ENCODE results near the gene MICAL2.

MICAL2 gene

DNA sequence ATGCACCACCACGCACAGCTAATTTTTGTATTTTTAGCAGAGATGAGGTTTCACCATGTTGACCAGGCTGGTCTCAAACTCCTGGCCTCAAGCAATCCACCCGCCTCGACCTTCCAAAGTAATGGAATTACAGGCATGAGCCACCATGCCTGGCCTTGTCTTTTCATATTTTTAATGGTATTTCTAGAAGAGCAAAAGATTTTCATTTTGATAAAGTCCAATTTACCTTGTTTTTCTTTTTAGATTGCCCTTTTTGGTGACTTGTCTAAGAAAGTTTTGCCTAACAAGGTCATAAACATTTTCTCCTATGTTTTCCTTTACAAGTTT is 45.5 kb upstream of the MICAL2 start:
- TF ChIP-seq, protein P1, sequence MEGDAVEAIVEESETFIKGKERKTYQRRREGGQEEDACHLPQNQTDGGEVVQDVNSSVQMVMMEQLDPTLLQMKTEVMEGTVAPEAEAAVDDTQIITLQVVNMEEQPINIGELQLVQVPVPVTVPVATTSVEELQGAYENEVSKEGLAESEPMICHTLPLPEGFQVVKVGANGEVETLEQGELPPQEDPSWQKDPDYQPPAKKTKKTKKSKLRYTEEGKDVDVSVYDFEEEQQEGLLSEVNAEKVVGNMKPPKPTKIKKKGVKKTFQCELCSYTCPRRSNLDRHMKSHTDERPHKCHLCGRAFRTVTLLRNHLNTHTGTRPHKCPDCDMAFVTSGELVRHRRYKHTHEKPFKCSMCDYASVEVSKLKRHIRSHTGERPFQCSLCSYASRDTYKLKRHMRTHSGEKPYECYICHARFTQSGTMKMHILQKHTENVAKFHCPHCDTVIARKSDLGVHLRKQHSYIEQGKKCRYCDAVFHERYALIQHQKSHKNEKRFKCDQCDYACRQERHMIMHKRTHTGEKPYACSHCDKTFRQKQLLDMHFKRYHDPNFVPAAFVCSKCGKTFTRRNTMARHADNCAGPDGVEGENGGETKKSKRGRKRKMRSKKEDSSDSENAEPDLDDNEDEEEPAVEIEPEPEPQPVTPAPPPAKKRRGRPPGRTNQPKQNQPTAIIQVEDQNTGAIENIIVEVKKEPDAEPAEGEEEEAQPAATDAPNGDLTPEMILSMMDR (IDR thresholded peaks at IDR 0.05), result no peak
- Histone ChIP-seq H3K4me1 (ENCODE audit: control insufficient read depth in 1 of 2, insufficient read depth in 1 of 2, low read depth in 1 of 2, low read length in 1 of 2) (peaks cover 40% of the 10 kb centered on the region in 2 experiments), H3K4me3 (ENCODE audit: low read depth in 1 of 2, low read length in 1 of 2) (no peak overlapping the region), H3K27ac (peak overlapping the region; percentile 24), H3K27me3 (no peaks in the 10 kb centered on the region), H3K36me3 (no peaks in the 10 kb centered on the region), H3K9me3 (no peaks in the 10 kb centered on the region)

DNA sequence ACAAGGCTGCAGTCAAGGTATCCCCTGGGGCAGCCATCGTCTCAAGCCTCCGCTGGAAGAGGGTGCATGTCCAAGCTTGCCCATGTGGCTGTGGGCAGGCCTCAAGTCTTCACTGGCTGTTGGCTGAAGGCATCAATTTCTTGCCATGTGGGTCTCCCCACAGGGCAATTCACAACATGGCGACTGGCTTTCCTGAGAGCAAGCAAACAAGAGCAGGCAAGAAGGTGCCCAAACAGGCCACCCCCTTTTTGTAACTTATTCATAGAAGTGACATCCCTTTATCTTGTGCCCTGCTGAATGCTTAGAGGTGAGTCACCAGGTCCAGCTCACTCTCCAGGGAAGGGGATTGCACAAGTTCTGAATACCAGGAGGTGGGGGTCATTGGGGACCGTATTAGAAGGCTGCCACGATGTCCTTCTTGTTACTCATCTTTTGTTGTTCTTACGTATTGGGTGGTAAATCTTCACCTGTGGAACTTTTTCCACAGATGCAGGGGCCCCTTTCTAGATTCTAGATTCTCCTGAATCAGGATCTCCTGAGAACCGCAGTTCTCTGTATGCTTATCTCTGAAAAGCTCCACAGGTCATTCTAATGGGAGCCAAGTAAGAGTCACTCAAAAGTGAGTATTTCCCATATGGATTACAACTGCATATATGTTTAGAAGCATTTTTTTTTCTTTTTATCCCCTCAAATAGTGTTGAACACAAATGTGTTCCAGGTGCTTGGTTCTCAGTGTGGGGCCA is 44.2 kb upstream of the MICAL2 start:
- no peak overlapping the region for H3K27ac ChIP-seq
- H3K9me3 ChIP-seq, result no peaks in the 10 kb centered on the region
- no peak overlapping the region for H3K4me3 ChIP-seq (ENCODE audit: low read depth in 1 of 2, low read length in 1 of 2)
- peaks cover 40% of the 10 kb centered on the region in 2 experiments for H3K4me1 ChIP-seq (ENCODE audit: control insufficient read depth in 1 of 2, insufficient read depth in 1 of 2, low read depth in 1 of 2, low read length in 1 of 2)
- no peaks in the 10 kb centered on the region for H3K36me3 ChIP-seq
- TF ChIP-seq, protein P1 (IDR thresholded peaks at IDR 0.05), result no peak
- H3K27me3 ChIP-seq, result no peaks in the 10 kb centered on the region

DNA sequence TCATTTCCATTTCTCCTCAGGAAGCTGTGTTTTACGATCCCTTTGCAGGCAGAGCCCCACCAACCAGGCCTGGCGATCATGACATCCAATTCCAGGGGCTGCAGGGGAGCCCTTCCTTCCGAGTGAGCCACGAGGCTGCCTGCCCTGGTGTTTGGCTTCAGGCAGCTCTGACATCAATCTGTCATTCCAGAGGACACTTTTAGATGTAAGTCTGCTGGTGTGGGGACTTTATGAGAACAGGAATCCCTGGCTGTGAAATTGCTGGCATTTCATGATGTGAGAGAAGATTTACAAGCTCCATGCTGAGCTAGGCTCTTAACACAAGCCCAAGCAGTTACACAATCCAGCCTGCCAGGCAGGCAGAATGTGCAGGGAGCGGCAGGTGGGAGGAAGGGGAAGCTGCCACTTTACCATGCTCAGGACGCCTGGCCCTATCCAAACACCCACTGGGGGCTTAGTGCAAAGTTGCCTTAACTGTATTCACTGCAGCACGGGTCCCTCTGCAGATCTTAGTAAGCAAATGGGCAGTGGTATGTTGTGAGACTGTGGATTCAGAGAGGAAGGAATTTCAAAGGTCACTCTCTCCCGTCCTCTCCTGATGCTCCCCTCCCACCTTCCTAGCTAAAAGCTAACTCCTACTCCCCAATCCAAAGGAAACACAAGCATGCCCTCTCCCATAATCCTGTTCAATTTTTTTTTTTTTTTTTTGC is 43.4 kb upstream of the MICAL2 start:
- H3K36me3 ChIP-seq, result no peaks in the 10 kb centered on the region
- TF ChIP-seq, protein P1 (IDR thresholded peaks at IDR 0.05), result no peak
- peak overlapping the region; percentile 9 for H3K27ac ChIP-seq
- peaks cover 38 to 40% of the 10 kb centered on the region in 2 experiments for H3K4me1 ChIP-seq (ENCODE audit: control insufficient read depth in 1 of 2, insufficient read depth in 1 of 2, low read depth in 1 of 2, low read length in 1 of 2)
- no peaks in the 10 kb centered on the region for H3K9me3 ChIP-seq
- H3K4me3 ChIP-seq (ENCODE audit: low read depth in 1 of 2, low read length in 1 of 2), result no peak overlapping the region
- H3K27me3 ChIP-seq, result no peaks in the 10 kb centered on the region

DNA sequence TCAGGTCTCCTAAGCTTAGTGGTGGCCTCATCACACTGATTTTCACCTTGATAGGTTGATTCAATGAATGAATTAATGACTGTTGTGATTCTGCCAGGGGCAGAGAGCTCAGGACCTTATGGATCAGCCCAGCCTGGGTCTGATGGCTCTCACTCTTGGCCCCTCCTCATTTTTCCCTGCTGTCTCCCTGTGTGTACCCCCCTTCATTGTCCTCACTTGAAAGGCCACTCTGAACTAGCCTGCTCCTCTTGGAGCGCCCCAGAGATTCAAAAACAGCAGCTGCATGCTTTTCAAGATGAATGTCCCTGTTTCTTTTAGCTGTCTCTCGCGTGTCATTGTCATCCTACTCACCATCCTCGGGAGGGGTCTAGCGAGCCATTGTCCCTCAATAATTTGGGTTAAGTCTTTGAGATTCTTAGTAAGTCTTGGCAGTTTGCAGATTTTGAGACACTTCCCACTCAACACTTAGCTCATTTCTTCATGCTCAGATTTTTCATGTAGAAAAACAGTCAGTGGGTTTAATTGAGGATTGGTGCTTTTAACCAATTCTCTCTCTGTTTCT is 42.5 kb upstream of the MICAL2 start:
- H3K27ac ChIP-seq, result no peak overlapping the region
- no peak overlapping the region for H3K4me3 ChIP-seq (ENCODE audit: low read depth in 1 of 2, low read length in 1 of 2)
- H3K36me3 ChIP-seq, result no peaks in the 10 kb centered on the region
- H3K4me1 ChIP-seq (ENCODE audit: control insufficient read depth in 1 of 2, insufficient read depth in 1 of 2, low read depth in 1 of 2, low read length in 1 of 2), result peaks cover 34 to 36% of the 10 kb centered on the region in 2 experiments
- H3K27me3 ChIP-seq, result no peaks in the 10 kb centered on the region
- no peaks in the 10 kb centered on the region for H3K9me3 ChIP-seq
- TF ChIP-seq, protein P1 (IDR thresholded peaks at IDR 0.05), result no peak

DNA sequence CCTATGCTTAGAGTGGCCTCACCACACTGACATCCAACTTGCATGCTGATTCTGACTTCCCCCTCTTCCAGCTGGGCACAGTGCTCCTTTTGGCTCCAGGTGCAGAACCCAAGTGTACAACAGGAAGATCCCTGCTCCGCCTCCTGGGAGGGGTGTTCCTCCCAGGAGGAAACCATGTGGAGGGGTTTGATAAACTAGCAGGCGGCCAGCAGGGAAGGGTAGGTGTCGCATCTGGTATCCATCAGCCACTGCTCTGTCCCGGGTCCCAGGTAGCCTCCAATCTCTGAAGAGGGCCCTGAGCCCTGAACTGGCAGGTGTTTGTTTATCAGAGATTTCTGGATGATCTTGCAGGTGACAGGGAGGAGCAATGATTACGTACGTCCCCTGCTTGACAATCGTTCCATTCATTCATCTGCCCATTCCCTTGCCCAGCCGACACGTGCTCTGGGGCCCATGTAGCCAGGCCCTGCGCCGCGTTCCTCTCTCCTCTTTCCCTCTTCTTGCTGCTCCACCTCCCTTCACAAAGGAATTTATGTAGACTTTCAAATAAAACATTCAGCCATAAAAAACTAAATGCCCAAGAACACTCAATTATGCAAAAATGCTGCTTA is 41.2 kb upstream of the MICAL2 start:
- Histone ChIP-seq H3K4me1 (ENCODE audit: control insufficient read depth in 1 of 2, insufficient read depth in 1 of 2, low read depth in 1 of 2, low read length in 1 of 2) (peaks cover 26 to 28% of the 10 kb centered on the region in 2 experiments), H3K4me3 (ENCODE audit: low read depth in 1 of 2, low read length in 1 of 2) (no peak overlapping the region), H3K27me3 (no peaks in the 10 kb centered on the region), H3K27ac (no peak overlapping the region), H3K9me3 (no peaks in the 10 kb centered on the region), H3K36me3 (no peaks in the 10 kb centered on the region)
- TF ChIP-seq, protein P1 (IDR thresholded peaks at IDR 0.05), result no peak

Measured in neutrophil (primary cell).